Medulla oblongata (tissue), 1 donor: ENCODE data around the gene NDUFA11.
"Not testable (repeated sequence)": the region's sequence is repeated elsewhere in the genome, so short reads cannot be mapped to it uniquely, and the experiment has no call there.

Experiments used
- DNase-seq: peaks from one replicate; pipeline ENCODE4 v3.0.0-alpha.2; 2015; ENCODE audit errors: extremely low spot score

Gene NDUFA11

DNA sequence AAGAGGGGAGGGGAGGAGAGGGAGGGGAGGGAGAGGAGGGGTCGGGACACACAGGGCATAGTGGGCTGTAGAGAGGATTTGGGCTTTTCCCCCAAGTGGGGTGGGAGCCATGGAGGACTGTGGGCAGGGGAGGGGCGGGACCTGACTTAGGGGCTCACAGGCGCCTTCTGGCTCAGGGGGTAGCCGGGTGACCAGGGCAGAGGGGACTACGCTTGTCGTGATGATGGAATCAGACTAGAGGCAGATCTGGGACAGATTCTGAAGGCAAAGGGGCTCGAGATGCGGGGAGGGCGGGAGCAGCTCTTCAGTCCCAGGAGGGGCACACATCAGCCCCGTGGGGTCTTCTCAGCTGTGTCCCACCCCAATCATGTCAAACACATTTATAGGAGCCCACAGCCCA lies 13.5 kb downstream of the NDUFA11 start:
- no peak for DNase-seq

DNA sequence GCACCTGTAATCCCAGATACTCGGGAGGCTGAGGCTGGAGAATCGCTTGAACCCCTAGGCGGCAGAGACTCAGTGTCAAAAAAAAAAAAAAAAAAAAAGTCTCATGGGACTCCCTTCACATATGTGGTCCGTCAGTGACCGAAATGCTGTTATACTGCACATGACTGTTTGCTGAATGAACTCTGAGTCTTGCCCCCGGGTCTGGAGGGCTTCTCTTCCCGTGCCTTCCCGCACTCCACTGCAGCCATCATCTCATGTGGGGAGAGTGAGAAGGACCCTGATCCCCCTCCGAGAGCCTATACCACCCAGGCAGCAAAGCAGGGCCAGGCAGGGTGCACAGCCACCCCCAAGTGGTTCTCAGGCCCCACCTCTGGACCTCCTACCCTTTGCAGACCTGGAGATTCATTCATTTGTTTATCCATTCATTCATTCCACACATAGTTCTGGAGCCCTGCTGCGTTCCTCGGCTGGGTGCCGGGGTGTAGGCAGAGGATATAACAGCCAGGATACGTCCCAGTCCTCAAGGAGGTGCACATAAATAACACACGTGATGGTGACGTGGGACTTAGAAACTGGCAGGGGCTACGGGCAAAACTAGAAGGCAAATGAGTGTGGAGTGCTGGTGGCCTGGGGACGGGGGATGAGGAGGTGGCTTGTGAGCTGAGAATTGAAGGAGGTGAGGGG lies 14.2 kb downstream of the NDUFA11 start:
- no peak for DNase-seq

DNA sequence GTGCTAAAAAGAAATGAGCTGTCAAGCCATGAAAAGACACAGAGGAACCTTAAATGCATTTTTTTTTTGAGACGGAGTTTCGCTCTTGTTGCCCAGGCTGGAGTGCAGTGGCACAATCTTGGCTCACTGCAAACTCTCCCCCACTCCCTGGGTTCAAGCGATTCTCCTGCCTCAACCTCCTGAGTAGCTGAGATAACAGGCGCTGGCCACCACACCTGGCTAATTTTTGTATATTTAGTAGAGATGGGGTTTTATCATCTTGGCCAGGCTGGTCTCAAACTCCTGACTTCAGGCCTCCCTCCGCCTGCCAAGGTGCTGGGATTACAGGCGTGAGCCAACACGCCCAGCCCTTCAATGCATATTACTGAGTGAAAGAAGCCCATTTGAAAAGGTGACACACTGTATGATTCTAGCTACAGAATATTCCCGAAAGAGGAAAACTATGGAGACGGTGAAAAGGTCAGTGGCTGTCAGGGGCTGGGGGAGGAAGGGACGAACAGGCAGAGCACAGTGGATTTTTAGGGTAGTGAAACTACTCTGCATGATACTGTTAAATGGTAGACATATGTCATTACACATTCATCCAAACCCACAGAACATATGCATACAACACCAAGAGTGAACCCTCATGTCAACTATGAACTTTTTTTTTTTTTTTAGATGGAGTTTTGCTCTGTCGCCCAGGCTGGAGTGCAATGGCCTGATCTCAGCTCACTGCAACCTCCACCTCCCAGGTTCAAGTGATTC lies 19.4 kb downstream of the NDUFA11 start:
- not testable (repeated sequence) for DNase-seq

DNA sequence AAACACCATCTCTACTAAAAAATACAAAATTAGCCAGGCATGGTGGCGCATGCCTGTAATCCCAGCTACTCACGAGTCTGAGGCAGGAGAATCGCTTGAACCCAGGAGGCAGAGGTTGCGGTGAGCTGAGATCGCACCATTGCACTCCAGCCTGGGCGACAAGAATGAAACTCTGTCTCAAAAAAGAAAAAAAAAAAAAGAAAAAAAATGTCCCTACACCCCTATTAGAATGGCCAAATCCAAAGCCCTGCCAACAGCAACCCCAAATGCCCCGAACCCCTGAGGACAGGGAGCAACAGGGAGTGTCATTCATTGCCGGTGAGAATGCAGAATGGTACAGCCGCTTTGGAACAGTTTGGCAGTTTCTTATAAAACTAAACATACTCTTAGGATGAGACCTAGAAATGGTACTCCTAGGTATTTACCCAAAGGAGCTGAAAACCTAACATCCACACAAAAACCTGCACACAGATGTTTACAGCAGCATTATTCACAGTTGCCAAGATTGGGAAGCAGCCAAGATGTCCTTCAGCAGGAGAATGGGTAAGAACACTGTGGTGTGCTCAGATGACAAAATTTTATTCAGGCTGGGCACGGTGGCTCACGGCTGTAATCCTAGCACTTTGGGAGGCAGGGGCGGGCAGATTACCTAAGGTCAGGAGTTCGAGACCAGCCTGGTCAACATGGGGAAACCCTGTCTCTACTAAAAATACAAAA lies 20.3 kb downstream of the NDUFA11 start:
- not testable (repeated sequence) for DNase-seq

DNA sequence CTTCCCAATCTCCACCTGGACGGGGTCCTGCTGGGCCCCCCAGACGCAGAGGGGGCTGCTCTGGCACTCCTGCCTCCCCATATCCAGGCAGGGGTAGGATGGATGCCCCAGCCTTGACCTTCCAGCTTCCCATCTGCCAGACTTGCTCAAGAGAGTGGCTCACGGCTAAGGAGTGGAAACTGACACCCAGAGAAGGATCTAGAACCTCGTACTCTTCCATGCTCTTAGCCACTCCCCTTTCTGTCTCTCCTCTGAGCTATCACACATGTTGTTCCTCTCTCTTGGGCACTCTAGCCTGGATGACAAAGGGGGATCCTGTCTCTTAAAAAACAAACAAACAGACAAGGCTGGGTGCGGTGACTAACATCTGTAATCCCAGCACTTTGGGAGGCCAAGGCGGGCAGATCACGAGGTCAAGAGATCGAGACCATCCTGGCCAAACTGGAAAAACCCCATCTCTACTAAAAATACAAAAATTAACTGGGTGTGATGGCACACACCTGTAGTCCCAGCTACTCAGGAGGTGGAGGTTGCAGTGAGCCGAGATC lies 21.1 kb downstream of the NDUFA11 start:
- no peak for DNase-seq

DNA sequence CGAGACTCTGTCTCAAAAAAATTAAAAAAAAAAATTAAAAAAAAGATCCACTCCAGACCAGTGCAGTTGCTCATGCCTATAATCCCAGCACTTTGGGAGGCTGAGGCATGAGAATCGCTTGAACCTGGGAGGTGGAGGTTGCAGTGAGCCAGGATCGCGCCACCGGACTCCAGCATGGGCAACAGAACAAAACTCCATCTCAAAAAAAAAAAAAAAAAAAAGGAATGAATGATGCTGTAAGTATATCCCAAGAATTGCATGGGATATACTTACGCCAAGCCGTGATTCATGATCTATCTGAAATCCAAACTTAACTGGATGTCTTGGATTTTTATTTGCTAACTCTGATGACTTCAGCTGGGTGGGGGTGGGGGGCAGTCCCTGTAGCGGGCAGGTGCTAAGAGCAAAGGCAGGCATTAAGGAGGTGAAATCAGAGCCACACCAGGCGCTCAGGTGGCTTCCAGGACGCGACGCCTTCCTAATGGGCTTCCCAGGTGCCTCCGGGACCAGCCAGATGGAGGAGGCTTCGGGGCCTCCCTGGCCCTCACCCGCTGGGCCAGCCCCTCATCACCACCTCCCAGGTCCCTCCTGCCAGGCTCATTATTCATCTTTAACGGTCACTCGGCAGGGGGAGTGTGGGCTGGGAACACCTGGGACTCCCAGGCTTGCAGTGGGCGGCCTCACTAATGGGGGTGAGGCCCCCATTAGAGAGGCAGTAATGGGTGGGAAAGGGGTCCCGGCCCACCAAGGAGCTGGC lies 21.9 kb downstream of the NDUFA11 start:
- no peak for DNase-seq

DNA sequence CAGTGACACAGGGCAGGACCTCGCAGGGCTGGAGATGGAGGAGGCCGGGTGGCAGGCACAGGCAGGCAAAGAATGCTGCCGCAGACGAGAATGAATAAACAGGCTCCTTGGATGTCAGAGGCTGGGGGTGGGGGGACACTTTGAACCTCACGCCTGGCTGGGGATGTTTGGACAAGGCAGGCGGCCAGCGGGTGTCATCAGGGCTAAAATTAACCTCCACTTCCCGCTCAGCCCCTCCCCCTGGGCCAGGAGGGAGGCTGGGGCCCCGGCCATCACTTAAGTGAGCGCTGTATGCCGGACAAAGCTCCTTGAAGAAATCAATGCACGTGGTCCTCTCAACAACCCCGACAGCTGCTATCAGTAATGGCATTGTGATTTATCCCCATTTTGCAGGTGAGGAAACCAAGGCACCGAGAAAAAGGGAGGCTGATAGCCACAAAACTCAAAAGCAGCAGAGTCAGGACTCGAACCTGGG lies 22.9 kb downstream of the NDUFA11 start:
- no peak for DNase-seq

DNA sequence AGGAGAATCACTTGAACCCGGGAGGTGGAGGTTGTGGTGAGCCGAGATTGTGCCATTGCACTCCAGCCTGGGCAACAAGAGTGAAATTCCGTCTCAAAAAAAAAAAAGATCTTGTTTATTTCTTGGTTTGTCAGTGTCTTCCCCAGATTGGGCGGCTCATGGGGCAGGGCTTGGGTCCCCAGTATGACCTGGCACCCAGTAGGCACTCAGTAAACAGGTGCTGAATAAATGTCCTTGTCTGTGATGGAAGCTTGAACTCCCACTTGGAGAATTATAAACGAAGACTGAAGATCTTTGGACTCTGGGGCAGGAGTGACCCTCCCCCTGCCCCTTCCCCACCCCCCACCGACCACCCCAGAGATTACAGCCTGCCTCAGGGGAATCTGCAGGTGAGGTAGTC lies 23.4 kb downstream of the NDUFA11 start:
- no peak for DNase-seq

DNA sequence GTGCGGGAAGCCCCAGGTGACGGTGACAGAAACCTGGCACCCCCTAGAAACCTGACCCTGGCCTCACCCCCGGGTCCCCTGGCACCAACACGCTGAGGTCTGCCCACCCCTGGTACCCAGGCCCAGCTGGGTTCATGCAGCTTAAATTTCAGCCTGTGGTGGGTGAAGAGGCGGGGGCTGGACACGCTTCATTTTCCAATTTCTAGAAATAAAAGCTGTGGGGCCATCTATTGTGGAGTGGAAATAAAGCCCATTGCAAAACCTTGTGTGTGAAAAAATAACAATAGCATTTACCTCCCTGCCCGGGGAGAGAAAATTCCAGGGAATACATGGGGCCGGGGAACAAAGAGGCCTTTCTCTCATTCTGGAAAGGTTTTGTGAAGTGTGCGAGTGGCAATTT lies 25.7 kb downstream of the NDUFA11 start:
- DNase-seq = no peak

DNA sequence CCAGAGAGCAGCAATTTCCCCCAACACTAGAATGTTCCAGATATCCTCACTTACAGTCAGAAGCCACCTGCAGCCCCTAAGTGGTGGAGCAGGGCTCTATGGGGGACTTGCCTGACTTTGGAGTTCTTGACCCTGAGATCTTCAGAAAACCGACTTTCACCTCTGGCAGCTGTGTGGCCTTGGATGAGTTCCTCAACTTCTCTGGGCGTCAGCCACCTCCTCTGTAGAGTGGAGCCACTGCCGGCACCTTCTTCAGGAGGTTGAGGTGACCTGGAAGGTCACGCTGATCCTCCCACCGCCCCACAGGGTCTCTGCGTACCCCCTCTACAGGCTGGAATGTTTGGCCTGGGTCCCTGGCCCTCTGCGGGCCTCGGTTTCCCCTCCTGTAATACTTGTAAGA lies 26.2 kb downstream of the NDUFA11 start:
- DNase-seq = no peak

DNA sequence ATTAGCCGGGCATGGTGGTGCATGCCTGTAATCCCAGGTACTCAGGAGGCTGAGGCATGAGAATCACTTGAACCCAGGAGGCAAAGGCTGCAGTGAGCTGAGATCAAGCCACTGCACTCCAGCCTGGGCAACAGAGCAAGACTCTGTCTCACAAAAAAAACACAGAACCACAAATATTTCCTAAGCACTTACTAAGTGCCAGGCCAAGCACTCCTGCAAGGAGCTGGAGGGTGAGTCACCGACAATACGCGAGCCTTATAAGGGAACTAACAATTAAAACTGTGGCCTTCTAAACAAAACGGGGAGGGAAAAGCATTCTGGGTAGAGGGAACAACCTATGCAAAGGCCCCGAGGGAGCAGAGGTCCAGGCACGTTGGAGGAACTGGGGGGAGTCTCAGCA lies 29.1 kb downstream of the NDUFA11 start:
- DNase-seq = not testable (repeated sequence)

DNA sequence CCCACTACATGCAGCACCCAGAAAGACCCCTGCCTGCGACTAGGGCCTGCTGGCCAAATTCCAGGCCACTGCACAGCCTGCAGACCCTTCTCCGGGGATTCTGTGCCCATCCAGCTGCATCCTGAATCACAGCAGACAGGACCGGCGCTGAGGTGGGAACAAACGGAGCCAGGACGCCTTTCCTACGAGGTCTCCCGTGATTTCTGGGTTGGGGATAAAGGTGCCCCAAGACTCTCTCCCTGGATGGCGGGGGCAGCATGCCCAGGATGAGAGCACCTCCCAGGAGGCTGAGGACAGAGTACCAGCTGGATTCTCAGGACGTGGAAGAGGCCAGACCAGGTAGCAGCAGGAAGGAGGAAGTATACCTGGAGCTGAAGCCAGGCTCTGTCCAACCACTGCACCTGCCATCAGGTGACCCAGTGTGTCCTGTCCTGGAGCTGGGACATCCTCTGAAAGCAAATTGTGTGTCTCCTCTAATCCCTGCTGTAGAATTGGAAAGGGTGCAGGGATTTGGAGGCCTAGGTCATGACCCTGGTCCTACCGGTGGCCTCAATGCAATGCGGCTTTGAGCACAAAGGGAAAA lies 29.9 kb downstream of the NDUFA11 start:
- DNase-seq = no peak

DNA sequence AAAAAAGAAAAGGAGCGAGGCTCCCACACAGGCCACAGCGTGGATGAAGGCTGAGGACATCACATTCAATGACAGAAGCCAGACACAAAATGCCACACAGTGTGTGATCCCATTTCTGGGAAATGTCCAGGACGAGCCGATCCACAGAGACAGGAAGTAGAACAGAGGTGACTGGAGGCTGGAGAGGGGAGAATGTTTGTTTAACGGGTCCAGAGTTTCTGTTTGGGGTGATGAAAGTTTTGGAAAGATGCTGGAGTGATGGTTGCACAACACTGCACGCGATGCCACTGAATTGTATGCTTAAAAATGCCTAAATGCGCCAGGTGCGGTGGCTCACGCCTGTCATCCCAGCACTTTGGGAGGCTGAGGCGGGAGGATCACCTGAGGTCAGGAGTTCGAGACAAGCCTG lies 32.6 kb downstream of the NDUFA11 start:
- no peak for DNase-seq

DNA sequence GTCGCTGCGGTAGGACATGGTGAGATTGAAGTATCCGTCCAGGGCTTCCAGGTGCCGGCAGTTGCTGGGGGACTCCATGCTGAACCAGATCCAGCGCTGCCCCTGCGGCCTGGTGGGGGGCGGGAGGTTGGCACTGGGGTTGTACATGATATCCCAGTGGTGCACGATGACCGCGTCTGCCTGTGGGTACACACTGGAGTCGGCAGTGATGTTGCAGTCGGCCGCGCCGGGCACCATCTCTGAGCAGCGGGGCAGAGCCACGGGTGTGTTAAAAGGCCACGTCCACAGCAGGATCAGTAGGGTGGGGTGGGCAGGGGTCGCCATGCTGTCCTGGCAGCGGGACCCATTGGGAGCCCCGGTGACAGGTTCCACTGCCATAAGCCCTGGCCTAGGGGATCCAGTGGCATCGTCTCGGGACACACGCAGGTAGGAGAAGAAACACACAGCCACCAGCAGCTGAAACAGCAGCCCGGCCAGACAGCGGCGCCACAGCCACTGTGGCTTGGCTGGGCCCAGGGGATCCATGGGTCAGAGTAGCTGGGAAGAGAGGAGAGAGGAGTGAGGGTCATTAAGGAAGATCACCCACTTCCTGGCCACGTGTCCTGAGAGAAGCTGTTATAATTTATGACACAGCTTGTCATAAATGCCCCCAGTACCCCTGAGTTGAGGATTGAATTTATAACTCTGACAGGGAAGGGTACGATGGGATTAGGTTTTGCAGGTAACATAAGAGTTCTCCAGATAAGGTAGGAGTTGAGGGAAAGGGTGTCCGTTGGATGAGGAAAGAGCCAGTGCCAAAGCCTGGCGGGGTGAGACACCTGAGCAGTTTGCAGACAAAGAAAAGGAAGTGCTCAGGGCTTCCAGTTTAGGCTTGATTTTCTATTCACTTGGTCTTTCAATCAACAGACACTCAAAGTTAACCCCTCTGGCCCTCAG lies 36.1 kb downstream of the NDUFA11 start:
- no peak for DNase-seq

DNA sequence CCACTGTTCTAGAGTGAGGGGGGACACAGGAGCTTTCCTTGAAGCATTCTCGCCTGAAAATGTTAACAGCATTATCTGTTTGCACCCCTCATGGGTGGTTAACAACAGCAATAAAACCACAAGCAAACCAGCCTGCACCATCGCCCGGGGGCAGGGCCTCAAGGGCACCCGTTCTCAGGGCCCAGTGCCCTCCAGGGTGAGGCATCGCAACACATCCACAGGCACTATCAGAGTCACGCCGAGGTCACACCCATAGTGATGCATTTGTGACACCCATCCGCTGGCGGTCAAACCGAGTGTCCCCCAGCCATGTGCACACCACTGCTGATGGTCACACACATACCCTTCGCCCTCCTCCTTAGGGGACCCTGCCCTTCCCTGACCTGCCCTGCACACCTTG lies 37.8 kb downstream of the NDUFA11 start:
- no peak for DNase-seq

DNA sequence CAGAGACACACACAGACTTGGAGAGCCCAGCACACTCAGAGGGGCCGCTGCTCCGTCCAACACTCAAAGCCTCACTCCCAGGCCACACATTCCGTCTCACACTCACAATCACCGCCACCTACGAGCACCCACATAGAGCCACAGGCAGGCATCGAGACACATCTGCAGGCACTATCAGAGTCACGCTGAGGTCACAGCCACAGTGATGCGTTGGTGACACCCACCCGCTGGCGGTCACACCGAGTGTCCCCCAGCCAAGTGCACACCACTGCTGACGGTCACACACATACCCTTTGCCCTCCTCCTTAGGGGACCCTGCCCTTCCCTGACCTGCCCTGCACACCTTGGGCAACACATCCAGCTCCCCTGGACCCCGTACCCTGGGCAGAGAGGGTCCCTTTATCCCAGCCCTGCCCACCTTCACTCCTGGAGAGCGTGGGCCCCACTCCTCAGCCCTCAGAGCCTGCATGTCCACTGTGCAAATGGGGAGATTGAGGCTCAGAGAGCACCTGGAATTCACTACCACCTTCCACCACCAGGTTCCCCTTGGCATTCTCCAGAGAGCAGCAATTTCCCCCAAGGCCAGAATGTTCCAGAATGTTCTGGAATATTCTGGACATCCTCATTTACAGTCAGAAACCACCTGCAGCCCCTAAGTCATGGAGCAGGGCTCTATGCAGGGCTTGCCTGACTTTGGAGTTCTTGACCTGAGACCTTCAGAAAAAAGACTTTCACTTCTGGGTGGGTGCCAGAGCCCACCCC lies 38.7 kb downstream of the NDUFA11 start:
- no peak for DNase-seq

DNA sequence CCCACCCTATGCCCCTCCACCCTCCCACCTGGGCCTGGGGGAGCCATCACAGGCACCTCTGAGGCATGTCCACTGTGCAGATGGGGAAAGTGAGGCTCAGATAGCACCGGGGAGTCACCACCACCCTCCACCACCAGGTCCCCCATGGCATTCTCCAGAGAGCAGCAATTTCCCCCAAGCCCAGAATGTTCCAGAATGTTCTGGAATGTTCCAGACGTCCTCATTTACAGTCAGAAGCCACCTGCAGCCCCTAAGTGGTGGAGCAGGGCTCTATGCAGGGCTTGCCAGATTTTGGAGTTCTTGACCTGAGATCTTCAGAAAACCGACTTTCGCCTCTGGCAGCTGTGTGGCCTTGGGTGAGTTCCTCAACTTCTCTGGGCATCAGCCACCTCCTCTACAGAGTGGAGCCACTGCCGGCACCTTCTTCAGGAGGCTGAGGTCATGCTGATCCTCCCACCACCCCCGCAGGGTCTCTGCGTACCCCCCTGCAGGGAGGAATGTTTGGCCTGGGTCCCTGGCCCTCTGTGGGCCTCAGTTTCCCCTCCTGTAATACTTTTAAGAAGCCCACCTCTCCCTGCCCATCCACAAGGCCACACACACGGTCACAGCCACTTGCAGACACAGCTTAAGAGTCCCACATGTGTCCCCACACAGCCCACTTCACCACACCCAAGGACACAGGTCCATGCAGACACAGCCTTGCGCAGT lies 39.4 kb downstream of the NDUFA11 start:
- no peak for DNase-seq

DNA sequence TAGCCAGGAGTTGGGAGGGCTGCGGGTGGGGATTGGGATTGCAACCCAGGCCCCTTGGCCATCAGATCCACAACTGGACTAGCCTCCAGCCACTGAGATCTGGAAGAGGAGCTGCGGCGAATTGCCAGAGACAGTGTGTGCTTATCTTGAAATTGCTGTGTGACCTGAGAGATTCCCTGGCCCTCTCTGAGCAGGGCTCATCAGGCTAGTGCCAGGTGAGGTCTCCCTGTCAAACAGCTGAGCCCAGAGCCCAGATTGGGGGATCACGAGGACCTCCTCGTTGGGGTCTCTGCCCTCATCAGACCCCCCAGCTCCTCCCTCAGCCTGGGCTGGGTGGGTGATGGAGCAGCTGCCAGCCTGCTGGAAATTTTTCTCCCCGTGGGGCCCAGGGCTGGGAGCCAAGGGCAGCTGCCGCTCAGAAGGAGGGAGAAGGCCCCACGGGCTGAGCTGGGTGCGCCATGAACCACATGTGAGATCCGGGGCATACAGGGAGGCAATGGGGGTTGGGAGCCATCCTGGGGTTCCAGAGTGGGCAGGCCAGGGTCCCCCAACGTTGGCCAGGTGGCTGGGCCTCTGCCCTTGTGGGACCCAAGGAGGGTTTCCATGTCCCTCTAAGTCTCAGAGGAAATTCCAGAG lies 40.4 kb downstream of the NDUFA11 start:
- DNase-seq = no peak
